IMR-90 (cell line): ENCODE data around the gene UNC5B. TPM values are rescaled to one million over a fixed set of nuclear protein-coding genes. Genes with fewer than 3 reads are reported as not detected.

Experiments
- ATAC-seq: fragments of 200-7000 bp; cut with Tn5 transposase; 2 replicates; pipeline ENCODE4 v1.9.1; 2020; ENCODE audit warnings: low read depth, mild to moderate bottlenecking, moderate library complexity
- BruUV-seq: library from RNA; stranded (reverse); fragments of 400-500 nt; replicated peaks from 2 replicates; lab custom pipeline; 2021; lab: Mats Ljungman, UMichigan
- CTCF ChIA-PET: fragments of 300-600 bp; formaldehyde crosslinking; extraction: SDS; loops from one replicate; lab custom pipeline; 2021; ENCODE audit warnings: antibody characterized with exemption; lab: Yijun Ruan, JAX
- POLR2A ChIA-PET: fragments of 300-600 bp; sonication (Branson Sonifier 250); formaldehyde crosslinking; loops from one replicate; lab custom pipeline; 2022; ENCODE audit warnings: antibody characterized with exemption; ENCODE audit not compliant: unreplicated experiment; lab: Charles Lee
- DNase-seq: peaks from one replicate; pipeline ENCODE4 v3.0.0; 2013
- H2AFZ ChIP-seq: replicated peaks from 2 replicates; pipeline ENCODE3; 2013; ENCODE audit warnings: low read length, mild to moderate bottlenecking; ENCODE audit not compliant: poor library complexity
- H2AK5ac ChIP-seq: 2 replicates; pipeline ENCODE4 v1.6.1; 2013; ENCODE audit warnings: low read depth, low read length, inconsistent platforms
- H2AK9ac ChIP-seq: replicated peaks from 2 replicates; pipeline ENCODE3; 2013; ENCODE audit warnings: mild to moderate bottlenecking, low read depth, low read length, moderate library complexity; ENCODE audit not compliant: poor library complexity
- H2BK120ac ChIP-seq: 2 replicates; pipeline ENCODE4 v1.6.1; 2013; ENCODE audit warnings: low read depth, low read length, inconsistent platforms
- H2BK15ac ChIP-seq: 3 replicates; pipeline ENCODE4 v1.6.1; 2013; ENCODE audit warnings: low read depth, low read length, inconsistent platforms
- H2BK20ac ChIP-seq: 2 replicates; pipeline ENCODE4 v1.6.1; 2013; ENCODE audit warnings: low read depth, mild to moderate bottlenecking, inconsistent platforms, low read length, moderate library complexity
- H2BK5ac ChIP-seq: 2 replicates; pipeline ENCODE4 v1.6.1; 2013; ENCODE audit warnings: mild to moderate bottlenecking, low read depth, low read length, inconsistent platforms; ENCODE audit not compliant: poor library complexity, severe bottlenecking
- H3K14ac ChIP-seq: replicated peaks from 2 replicates; pipeline ENCODE4 v1.6.1; 2013; ENCODE audit warnings: low read depth, low read length, inconsistent platforms
- H3K18ac ChIP-seq: 2 replicates; pipeline ENCODE4 v1.6.1; 2013; ENCODE audit warnings: low read depth, low read length, control low read depth
- H3K23ac ChIP-seq: 2 replicates; pipeline ENCODE4 v1.6.1; 2013; ENCODE audit warnings: low read depth, low read length, inconsistent platforms
- H3K27ac ChIP-seq: 2 replicates; pipeline ENCODE4 v1.5.1; 2013; ENCODE audit warnings: mild to moderate bottlenecking, control low read depth, low read length; ENCODE audit not compliant: insufficient read depth
- H3K27me3 ChIP-seq: 2 replicates; pipeline ENCODE4 v1.6.1; 2013; ENCODE audit warnings: low read length; ENCODE audit not compliant: control insufficient read depth, insufficient read depth
- H3K36me3 ChIP-seq: 2 replicates; pipeline ENCODE4 v1.6.1; 2013; ENCODE audit warnings: low read length, mixed read lengths; ENCODE audit not compliant: control insufficient read depth, insufficient read depth
- H3K4ac ChIP-seq: 2 replicates; pipeline ENCODE4 v1.6.1; 2013; ENCODE audit warnings: low read depth, low read length, inconsistent platforms
- H3K4me1 ChIP-seq: 2 replicates; pipeline ENCODE4 v1.6.1; 2013; ENCODE audit warnings: low read length, mixed read lengths; ENCODE audit not compliant: control insufficient read depth, insufficient read depth
- H3K4me2 ChIP-seq: 2 replicates; pipeline ENCODE4 v1.6.1; 2013; ENCODE audit warnings: low read depth, mild to moderate bottlenecking, control low read depth, low read length, moderate library complexity
- H3K4me3 ChIP-seq: 2 replicates; pipeline ENCODE4 v1.5.1; 2013; ENCODE audit warnings: low read depth, mild to moderate bottlenecking, control low read depth, low read length, moderate library complexity; ENCODE audit not compliant: insufficient read depth
- H3K56ac ChIP-seq: 2 replicates; pipeline ENCODE4 v1.6.1; 2013; ENCODE audit warnings: low read length, inconsistent platforms; ENCODE audit not compliant: insufficient read depth; ENCODE audit errors: extremely low read depth
- H3K79me1 ChIP-seq, 2 experiments: 2 replicates each; pipeline ENCODE4 v1.6.1; 2013; ENCODE audit warnings: low read length in 2 of 2, inconsistent platforms in 1 of 2, low read depth in 1 of 2
- H3K9ac ChIP-seq: 2 replicates; pipeline ENCODE4 v1.6.1; 2013; ENCODE audit warnings: low read depth, low read length, control low read depth
- H3K9me1 ChIP-seq: 2 replicates; pipeline ENCODE4 v1.6.1; 2013; ENCODE audit warnings: low read length, inconsistent platforms; ENCODE audit not compliant: insufficient read depth
- H3K9me3 ChIP-seq: 2 replicates; pipeline ENCODE4 v1.6.1; 2013; ENCODE audit warnings: low read length; ENCODE audit not compliant: control insufficient read depth, insufficient read depth
- H4K20me1 ChIP-seq: 2 replicates; pipeline ENCODE4 v1.6.1; 2013; ENCODE audit warnings: low read length, inconsistent platforms; ENCODE audit not compliant: insufficient read depth
- H4K5ac ChIP-seq: 2 replicates; pipeline ENCODE4 v1.6.1; 2013; ENCODE audit warnings: mild to moderate bottlenecking, low read depth, low read length, control low read depth
- H4K8ac ChIP-seq, 2 experiments: 2 replicates each; pipeline ENCODE4 v1.6.1; 2013; ENCODE audit warnings: low read depth in 2 of 2, low read length in 2 of 2, control low read depth in 1 of 2, inconsistent platforms in 1 of 2
- H4K91ac ChIP-seq: 2 replicates; pipeline ENCODE4 v1.6.1; 2013; ENCODE audit warnings: low read depth, low read length, inconsistent platforms; ENCODE audit not compliant: insufficient read depth
- ELK1 ChIP-seq: fragments of 150-350 bp; IDR thresholded peaks from 2 replicates; pipeline ENCODE4 v1.6.1; 2016; ENCODE audit warnings: low read depth, mild to moderate bottlenecking, low read length, moderate library complexity, borderline replicate concordance
- FOS ChIP-seq: fragments of 150-350 bp; IDR thresholded peaks from 2 replicates; pipeline ENCODE4 v1.6.1; 2016; ENCODE audit warnings: low read depth, low read length
- MAFK ChIP-seq: IDR thresholded peaks from 2 replicates; pipeline ENCODE4 v1.6.1; 2012; ENCODE audit warnings: low read depth, low read length, improper control_type of control experiment
- MAZ ChIP-seq: IDR thresholded peaks from 2 replicates; pipeline ENCODE4 v1.6.1; 2012; ENCODE audit warnings: low read depth, mild to moderate bottlenecking, low read length, improper control_type of control experiment, moderate library complexity, borderline replicate concordance
- MXI1 ChIP-seq: IDR thresholded peaks from 2 replicates; pipeline ENCODE4 v1.6.1; 2012; ENCODE audit warnings: low read depth, mild to moderate bottlenecking, low read length, moderate library complexity, borderline replicate concordance
- NFE2L2 ChIP-seq: fragments of 150-350 bp; IDR thresholded peaks from 2 replicates; pipeline ENCODE4 v1.6.1; 2016; ENCODE audit warnings: low read depth, mild to moderate bottlenecking, low read length
- POLR2A ChIP-seq: IDR thresholded peaks from 2 replicates; pipeline ENCODE4 v1.6.1; 2012; ENCODE audit warnings: mild to moderate bottlenecking, low read depth, low read length
- RAD21 ChIP-seq: IDR thresholded peaks from 2 replicates; pipeline ENCODE4 v1.6.1; 2012; ENCODE audit warnings: low read length, improper control_type of control experiment
- RFX5 ChIP-seq: IDR thresholded peaks from 2 replicates; pipeline ENCODE4 v1.8.0; 2012; ENCODE audit warnings: low read depth, mild to moderate bottlenecking, low read length, moderate library complexity
- USF2 ChIP-seq: fragments of 150-350 bp; IDR thresholded peaks from 2 replicates; pipeline ENCODE4 v1.6.1; 2017; ENCODE audit warnings: mild to moderate bottlenecking, antibody characterized with exemption, low read length, low read depth
- WGBS, 2 experiments: methylation state at CpG; one replicate each; pipeline versions ENCODE4 v1.1.5 to v1.1.7; 2013; ENCODE audit warnings: missing lambda C conversion rate in 2 of 2; ENCODE audit not compliant: insufficient read length in 1 of 2; ENCODE audit errors: extremely low coverage in 2 of 2; 5-methylcytosine and 5-hydroxymethylcytosine counted together
- dilution Hi-C: fragments of 300-500 bp; cut with HindIII; formaldehyde crosslinking; loops from one replicate; pipeline ENCODE4 v1.14.3; 2018; ENCODE audit warnings: low sequenced_read_pairs; ENCODE audit not compliant: unreplicated experiment
- in situ Hi-C: fragments of 300-500 bp; cut with MboI; formaldehyde crosslinking; loops from 3 replicates; pipeline ENCODE4 v1.14.3; 2019; ENCODE audit warnings: low sequenced_read_pairs, inconsistent platforms, mixed read lengths
- intact Hi-C: fragments of 100-400 bp; cut with micrococcal nuclease; formaldehyde crosslinking; loops from 2 replicates; pipeline ENCODE4 v1.10.0; 2022
- polyA plus RNA-seq, 3 experiments: library from polyadenylated mRNA; depleted of rRNA; stranded (reverse); fragments of >200 nt; gene quantifications; 2 replicates each; pipeline ENCODE4 v1.2.3, GENCODE V29; 2012; ENCODE audit warnings: low replicate concordance in 1 of 3
- total RNA-seq: library from RNA; depleted of rRNA; stranded (reverse); fragments of >200 nt; gene quantifications from 2 replicates; pipeline ENCODE4 v1.2.3, GENCODE V29; 2012

Gene UNC5B
- total and polyA plus RNA-seq, 2 of the 4 experiments (the other 2 are of a cell fraction) = 1.6 to 4.2 TPM

DNA sequence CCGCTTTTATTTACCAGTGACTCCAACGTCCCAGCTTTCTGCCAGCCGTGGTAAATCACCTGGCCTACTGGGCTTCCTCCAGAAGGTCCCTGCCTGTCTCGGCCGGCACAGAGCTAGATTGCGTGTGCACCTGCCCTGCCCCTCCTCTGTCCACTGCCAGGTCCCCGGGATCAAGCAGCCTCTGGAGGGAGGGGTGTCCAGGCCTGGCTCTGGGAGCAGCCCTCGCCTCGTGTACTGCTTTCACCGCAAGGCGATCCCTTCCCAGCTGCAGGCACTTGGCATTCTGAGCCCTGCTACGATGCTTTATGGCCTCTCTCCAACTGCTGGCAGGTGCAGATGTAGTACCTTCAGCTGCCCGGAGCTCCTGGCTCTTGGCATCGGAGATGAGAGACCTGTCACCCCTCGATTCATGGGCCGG lies 114.1 kb downstream of the UNC5B start:
- H3K79me1 ChIP-seq = no peaks in the 10 kb centered on the region
- H3K56ac ChIP-seq = no peak overlapping the region
- no peak overlapping the region for H4K91ac ChIP-seq
- no peak overlapping the region for H4K5ac ChIP-seq
- no peak overlapping the region for H2AFZ ChIP-seq
- no peak overlapping the region for H2BK15ac ChIP-seq
- no TSS peak for BruUV-seq
- no peak overlapping the region for H3K14ac ChIP-seq
- ATAC-seq (no peak), DNase-seq (no peak)
- POLR2A ChIA-PET = no interaction called here
- intact Hi-C loops (no loop called here), dilution Hi-C loops (no loop called here), in situ Hi-C loops (no loop called here)
- H3K9me1 ChIP-seq = no peaks in the 10 kb centered on the region
- TF ChIP-seq MAZ (no peak), RFX5 (no peak), MXI1 (no peak), RAD21 (no peak), POLR2A (no peak), NFE2L2 (no peak), MAFK (no peak), FOS (no peak), USF2 (no peak), ELK1 (no peak)
- no peak overlapping the region for H2AK5ac ChIP-seq
- no peak overlapping the region for H3K9ac ChIP-seq
- no peak overlapping the region for H3K4me2 ChIP-seq
- H3K27ac ChIP-seq = no peak overlapping the region
- H3K4me1 ChIP-seq = no peaks in the 10 kb centered on the region
- peaks cover 3% of the 10 kb centered on the region; the same call in 1 of the 2 replicates for H3K36me3 ChIP-seq
- no peak overlapping the region for H4K8ac ChIP-seq
- no peak overlapping the region for H2BK120ac ChIP-seq
- H3K9me3 ChIP-seq = no peaks in the 10 kb centered on the region
- H3K23ac ChIP-seq = no peak overlapping the region
- no peak overlapping the region for H2AK9ac ChIP-seq
- H3K4me3 ChIP-seq = no peak overlapping the region
- WGBS, 2 experiments = 78% methylated on average over 7 of the region's 16 CpGs; no CpG with 5 or more reads in 1 of the 2 experiments
- H2BK20ac ChIP-seq = no peak overlapping the region
- no peak overlapping the region for H3K18ac ChIP-seq
- CTCF ChIA-PET = interaction anchor here (1.1 kb wide), 1 partner anchor 370 kb away, joined by 5 read pairs; no protein-coding TSS in a partner anchor
- no peaks in the 10 kb centered on the region for H4K20me1 ChIP-seq
- no peak overlapping the region for H3K4ac ChIP-seq
- H3K27me3 ChIP-seq = no peaks in the 10 kb centered on the region
- no peak overlapping the region for H2BK5ac ChIP-seq
